IMR-90 (cell line): Measurements from ENCODE around the gene PTGS1. TPM values are rescaled to one million over a fixed set of nuclear protein-coding genes. Genes with fewer than 3 reads are reported as not detected.

ENCODE experiments used
- ATAC-seq: fragments of 200-7000 bp; cut with Tn5 transposase; 2 replicates; pipeline ENCODE4 v1.9.1; 2020; ENCODE audit warnings: low read depth, mild to moderate bottlenecking, moderate library complexity
- BruUV-seq: library from RNA; stranded (reverse); fragments of 400-500 nt; replicated peaks from 2 replicates; lab custom pipeline; 2021; lab: Mats Ljungman, UMichigan
- CTCF ChIA-PET: fragments of 300-600 bp; formaldehyde crosslinking; extraction: SDS; loops from one replicate; lab custom pipeline; 2021; ENCODE audit warnings: antibody characterized with exemption; lab: Yijun Ruan, JAX
- POLR2A ChIA-PET: fragments of 300-600 bp; sonication (Branson Sonifier 250); formaldehyde crosslinking; loops from one replicate; lab custom pipeline; 2022; ENCODE audit warnings: antibody characterized with exemption; ENCODE audit not compliant: unreplicated experiment; lab: Charles Lee
- DNase-seq: peaks from one replicate; pipeline ENCODE4 v3.0.0; 2013
- H2AFZ ChIP-seq: replicated peaks from 2 replicates; pipeline ENCODE3; 2013; ENCODE audit warnings: low read length, mild to moderate bottlenecking; ENCODE audit not compliant: poor library complexity
- H2AK5ac ChIP-seq: 2 replicates; pipeline ENCODE4 v1.6.1; 2013; ENCODE audit warnings: low read depth, low read length, inconsistent platforms
- H2AK9ac ChIP-seq: replicated peaks from 2 replicates; pipeline ENCODE3; 2013; ENCODE audit warnings: mild to moderate bottlenecking, low read depth, low read length, moderate library complexity; ENCODE audit not compliant: poor library complexity
- H2BK120ac ChIP-seq: 2 replicates; pipeline ENCODE4 v1.6.1; 2013; ENCODE audit warnings: low read depth, low read length, inconsistent platforms
- H2BK15ac ChIP-seq: 3 replicates; pipeline ENCODE4 v1.6.1; 2013; ENCODE audit warnings: low read depth, low read length, inconsistent platforms
- H2BK20ac ChIP-seq: 2 replicates; pipeline ENCODE4 v1.6.1; 2013; ENCODE audit warnings: low read depth, mild to moderate bottlenecking, inconsistent platforms, low read length, moderate library complexity
- H2BK5ac ChIP-seq: 2 replicates; pipeline ENCODE4 v1.6.1; 2013; ENCODE audit warnings: mild to moderate bottlenecking, low read depth, low read length, inconsistent platforms; ENCODE audit not compliant: poor library complexity, severe bottlenecking
- H3K14ac ChIP-seq: replicated peaks from 2 replicates; pipeline ENCODE4 v1.6.1; 2013; ENCODE audit warnings: low read depth, low read length, inconsistent platforms
- H3K18ac ChIP-seq: 2 replicates; pipeline ENCODE4 v1.6.1; 2013; ENCODE audit warnings: low read depth, low read length, control low read depth
- H3K23ac ChIP-seq: 2 replicates; pipeline ENCODE4 v1.6.1; 2013; ENCODE audit warnings: low read depth, low read length, inconsistent platforms
- H3K27ac ChIP-seq: 2 replicates; pipeline ENCODE4 v1.5.1; 2013; ENCODE audit warnings: mild to moderate bottlenecking, control low read depth, low read length; ENCODE audit not compliant: insufficient read depth
- H3K27me3 ChIP-seq: 2 replicates; pipeline ENCODE4 v1.6.1; 2013; ENCODE audit warnings: low read length; ENCODE audit not compliant: control insufficient read depth, insufficient read depth
- H3K36me3 ChIP-seq: 2 replicates; pipeline ENCODE4 v1.6.1; 2013; ENCODE audit warnings: low read length, mixed read lengths; ENCODE audit not compliant: control insufficient read depth, insufficient read depth
- H3K4ac ChIP-seq: 2 replicates; pipeline ENCODE4 v1.6.1; 2013; ENCODE audit warnings: low read depth, low read length, inconsistent platforms
- H3K4me1 ChIP-seq: 2 replicates; pipeline ENCODE4 v1.6.1; 2013; ENCODE audit warnings: low read length, mixed read lengths; ENCODE audit not compliant: control insufficient read depth, insufficient read depth
- H3K4me2 ChIP-seq: 2 replicates; pipeline ENCODE4 v1.6.1; 2013; ENCODE audit warnings: low read depth, mild to moderate bottlenecking, control low read depth, low read length, moderate library complexity
- H3K4me3 ChIP-seq: 2 replicates; pipeline ENCODE4 v1.5.1; 2013; ENCODE audit warnings: low read depth, mild to moderate bottlenecking, control low read depth, low read length, moderate library complexity; ENCODE audit not compliant: insufficient read depth
- H3K56ac ChIP-seq: 2 replicates; pipeline ENCODE4 v1.6.1; 2013; ENCODE audit warnings: low read length, inconsistent platforms; ENCODE audit not compliant: insufficient read depth; ENCODE audit errors: extremely low read depth
- H3K79me1 ChIP-seq, 2 experiments: 2 replicates each; pipeline ENCODE4 v1.6.1; 2013; ENCODE audit warnings: low read length in 2 of 2, inconsistent platforms in 1 of 2, low read depth in 1 of 2
- H3K9ac ChIP-seq: 2 replicates; pipeline ENCODE4 v1.6.1; 2013; ENCODE audit warnings: low read depth, low read length, control low read depth
- H3K9me1 ChIP-seq: 2 replicates; pipeline ENCODE4 v1.6.1; 2013; ENCODE audit warnings: low read length, inconsistent platforms; ENCODE audit not compliant: insufficient read depth
- H3K9me3 ChIP-seq: 2 replicates; pipeline ENCODE4 v1.6.1; 2013; ENCODE audit warnings: low read length; ENCODE audit not compliant: control insufficient read depth, insufficient read depth
- H4K20me1 ChIP-seq: 2 replicates; pipeline ENCODE4 v1.6.1; 2013; ENCODE audit warnings: low read length, inconsistent platforms; ENCODE audit not compliant: insufficient read depth
- H4K5ac ChIP-seq: 2 replicates; pipeline ENCODE4 v1.6.1; 2013; ENCODE audit warnings: mild to moderate bottlenecking, low read depth, low read length, control low read depth
- H4K8ac ChIP-seq, 2 experiments: 2 replicates each; pipeline ENCODE4 v1.6.1; 2013; ENCODE audit warnings: low read depth in 2 of 2, low read length in 2 of 2, control low read depth in 1 of 2, inconsistent platforms in 1 of 2
- H4K91ac ChIP-seq: 2 replicates; pipeline ENCODE4 v1.6.1; 2013; ENCODE audit warnings: low read depth, low read length, inconsistent platforms; ENCODE audit not compliant: insufficient read depth
- BHLHE40 ChIP-seq: fragments of 150-350 bp; IDR thresholded peaks from 2 replicates; pipeline ENCODE4 v1.6.1; 2016; ENCODE audit warnings: mild to moderate bottlenecking, low read depth, low read length
- FOS ChIP-seq: fragments of 150-350 bp; IDR thresholded peaks from 2 replicates; pipeline ENCODE4 v1.6.1; 2016; ENCODE audit warnings: low read depth, low read length
- MAFK ChIP-seq: IDR thresholded peaks from 2 replicates; pipeline ENCODE4 v1.6.1; 2012; ENCODE audit warnings: low read depth, low read length, improper control_type of control experiment
- MXI1 ChIP-seq: IDR thresholded peaks from 2 replicates; pipeline ENCODE4 v1.6.1; 2012; ENCODE audit warnings: low read depth, mild to moderate bottlenecking, low read length, moderate library complexity, borderline replicate concordance
- SMC3 ChIP-seq: fragments of 150-350 bp; IDR thresholded peaks from 2 replicates; pipeline ENCODE4 v1.6.1; 2016; ENCODE audit warnings: low read depth, mild to moderate bottlenecking, antibody characterized with exemption, low read length, moderate library complexity
- WGBS, 2 experiments: methylation state at CpG; one replicate each; pipeline versions ENCODE4 v1.1.5 to v1.1.7; 2013; ENCODE audit warnings: missing lambda C conversion rate in 2 of 2; ENCODE audit not compliant: insufficient read length in 1 of 2; ENCODE audit errors: extremely low coverage in 2 of 2; 5-methylcytosine and 5-hydroxymethylcytosine counted together
- dilution Hi-C: fragments of 300-500 bp; cut with HindIII; formaldehyde crosslinking; loops from one replicate; pipeline ENCODE4 v1.14.3; 2018; ENCODE audit warnings: low sequenced_read_pairs; ENCODE audit not compliant: unreplicated experiment
- in situ Hi-C: fragments of 300-500 bp; cut with MboI; formaldehyde crosslinking; loops from 3 replicates; pipeline ENCODE4 v1.14.3; 2019; ENCODE audit warnings: low sequenced_read_pairs, inconsistent platforms, mixed read lengths
- intact Hi-C: fragments of 100-400 bp; cut with micrococcal nuclease; formaldehyde crosslinking; loops from 2 replicates; pipeline ENCODE4 v1.10.0; 2022
- polyA plus RNA-seq, 3 experiments: library from polyadenylated mRNA; depleted of rRNA; stranded (reverse); fragments of >200 nt; gene quantifications; 2 replicates each; pipeline ENCODE4 v1.2.3, GENCODE V29; 2012; ENCODE audit warnings: low replicate concordance in 1 of 3
- total RNA-seq: library from RNA; depleted of rRNA; stranded (reverse); fragments of >200 nt; gene quantifications from 2 replicates; pipeline ENCODE4 v1.2.3, GENCODE V29; 2012

Gene PTGS1
- total and polyA plus RNA-seq, 2 of the 4 experiments (the other 2 are of a cell fraction) = 24.7 to 38.3 TPM

GRCh38 chr9:122364117-122364782 lies 6.6 kb upstream of the PTGS1 start:
- Histone ChIP-seq H4K20me1 (no peaks in the 10 kb centered on the region), H3K79me1 (no peaks in the 10 kb centered on the region), H2BK120ac (peak overlapping the region; percentile 99), H3K4me2 (peak overlapping the region; percentile 33), H3K14ac (peak overlapping the region; percentile 94), H2AK5ac (peak overlapping the region; percentile 99), H4K91ac (peak overlapping the region; percentile 97), H3K36me3 (no peaks in the 10 kb centered on the region), H2AFZ (peak overlapping the region; percentile 87), H3K4ac (peak overlapping the region; percentile 99), H2BK5ac (peak overlapping the region; percentile 91), H3K4me1 (peaks cover 34% of the 10 kb centered on the region), H3K9ac (peak overlapping the region; percentile 52), H3K18ac (peak overlapping the region; percentile 89), H2AK9ac (peak overlapping the region; percentile 85), H3K56ac (peak overlapping the region; percentile 93), H3K27me3 (no peaks in the 10 kb centered on the region), H3K9me3 (no peaks in the 10 kb centered on the region), H2BK20ac (peak overlapping the region; percentile 100), H4K8ac (peak overlapping the region; percentile 65 to 91), H3K4me3 (no peak overlapping the region), H3K23ac (peak overlapping the region; percentile 80), H3K27ac (peak overlapping the region; percentile 97), H3K9me1 (peaks cover 39% of the 10 kb centered on the region), H2BK15ac (peak overlapping the region; percentile 86), H4K5ac (peak overlapping the region; percentile 80)
- ATAC-seq (peak; percentile 66), DNase-seq (peak; percentile 88)
- TF ChIP-seq MXI1 (no peak), SMC3 (no peak), MAFK (peak; percentile 62), BHLHE40 (peak; percentile 8; the same call in 1 of the 2 replicates), FOS (peak; percentile 43)
- no TSS peak for BruUV-seq
- intact Hi-C loops (no loop called here), in situ Hi-C loops (no loop called here), dilution Hi-C loops (no loop called here)
- CTCF ChIA-PET = interaction anchor here (1.5 to 1.6 kb wide), 2 partner anchors 13 to 90 kb away, joined by 4 to 5 read pairs; no protein-coding TSS in a partner anchor
- POLR2A ChIA-PET = no interaction called here
- WGBS, 2 experiments = 0% methylated on average over 2 of the region's 10 CpGs; no CpG with 5 or more reads in 1 of the 2 experiments
